HL-60 (cell line): ENCODE results near the gene APMAP.

ENCODE experiments used
- CTCF ChIP-seq: IDR thresholded peaks from one replicate; pipeline ENCODE4 v1.5.1; 2011; ENCODE audit warnings: low read length, control low read depth, inconsistent platforms; ENCODE audit not compliant: insufficient read depth
- GABPA ChIP-seq: IDR thresholded peaks from 2 replicates; pipeline ENCODE4 v1.6.1; 2012; ENCODE audit warnings: low read depth
- POLR2AphosphoS5 ChIP-seq: IDR thresholded peaks from 2 replicates; pipeline ENCODE4 v1.6.1; 2012; ENCODE audit warnings: low read depth
- REST ChIP-seq: IDR thresholded peaks from 2 replicates; pipeline ENCODE4 v1.6.1; 2012; ENCODE audit warnings: low read depth; ENCODE audit not compliant: insufficient replicate concordance
- SPI1 ChIP-seq: IDR thresholded peaks from 2 replicates; pipeline ENCODE4 v1.6.1; 2012; ENCODE audit warnings: low read depth, mild to moderate bottlenecking, borderline replicate concordance

- TF ChIP-seq CTCF, result no peak
- no peak for TF ChIP-seq SPI1
- no peak for TF ChIP-seq REST
- no peak for TF ChIP-seq POLR2AphosphoS5
- TF ChIP-seq GABPA, result no peak
Measured at GRCh38 chr20:24990810-24991252, 1.7 kb downstream of the APMAP start.
